ENCODE results near the gene BUD31.
"Not testable (repeated sequence)": the region's sequence is repeated elsewhere in the genome, so short reads cannot be mapped to it uniquely, and the experiment has no call there.

The BUD31 gene

DNA sequence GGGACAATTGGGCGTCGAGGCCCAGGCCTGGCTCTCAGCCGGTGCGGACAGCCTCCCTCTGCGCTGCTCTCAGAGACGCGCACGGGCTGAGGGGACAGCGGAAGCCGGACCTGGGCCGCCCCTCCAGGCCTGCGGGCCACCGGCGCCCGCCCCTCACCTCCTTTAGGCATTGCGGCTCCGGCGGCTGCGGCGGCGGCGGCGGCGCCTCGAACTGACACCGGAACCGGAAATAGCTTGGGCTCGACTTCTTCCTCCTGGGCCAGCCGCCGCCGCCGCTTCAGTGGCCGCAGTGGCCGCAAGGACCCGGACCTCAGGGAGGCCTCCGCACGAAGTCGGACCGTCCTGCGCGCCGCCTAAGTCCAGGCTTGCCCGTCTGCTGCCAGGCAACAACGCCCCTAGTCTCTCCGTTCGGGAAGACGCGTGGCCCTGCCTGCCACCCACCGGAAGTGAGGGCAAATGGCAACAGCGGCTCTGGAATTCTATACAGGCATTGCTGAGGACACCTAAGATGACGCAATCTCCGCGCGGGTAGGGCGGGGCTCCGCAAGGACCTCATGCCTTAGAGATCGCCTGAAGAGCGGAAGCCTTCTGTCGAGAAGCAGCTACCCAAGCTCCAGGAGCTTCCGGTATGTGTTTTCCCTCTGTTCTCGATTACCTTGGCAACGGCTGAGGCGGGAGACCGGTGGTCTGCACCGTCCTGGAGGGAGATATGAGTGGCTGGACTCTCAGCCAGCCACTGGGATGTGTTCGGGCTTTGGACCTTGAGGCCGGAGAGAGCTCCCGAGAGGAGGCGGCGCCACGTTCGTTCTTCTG is at the start of gene BUD31, which contains the start of gene PDAP1:
Gene BUD31, plus strand, starts transcription at position 591 of the 813 bp plus-strand sequence. CDS start 2,124 bp downstream, outside the sequence.
Gene PDAP1, minus strand, starts transcription at position 219 of the 813 bp plus-strand sequence. Its CDS starts 49 bp downstream, at position 170.
- DNase-seq = peak; percentile 95 to 97

DNA sequence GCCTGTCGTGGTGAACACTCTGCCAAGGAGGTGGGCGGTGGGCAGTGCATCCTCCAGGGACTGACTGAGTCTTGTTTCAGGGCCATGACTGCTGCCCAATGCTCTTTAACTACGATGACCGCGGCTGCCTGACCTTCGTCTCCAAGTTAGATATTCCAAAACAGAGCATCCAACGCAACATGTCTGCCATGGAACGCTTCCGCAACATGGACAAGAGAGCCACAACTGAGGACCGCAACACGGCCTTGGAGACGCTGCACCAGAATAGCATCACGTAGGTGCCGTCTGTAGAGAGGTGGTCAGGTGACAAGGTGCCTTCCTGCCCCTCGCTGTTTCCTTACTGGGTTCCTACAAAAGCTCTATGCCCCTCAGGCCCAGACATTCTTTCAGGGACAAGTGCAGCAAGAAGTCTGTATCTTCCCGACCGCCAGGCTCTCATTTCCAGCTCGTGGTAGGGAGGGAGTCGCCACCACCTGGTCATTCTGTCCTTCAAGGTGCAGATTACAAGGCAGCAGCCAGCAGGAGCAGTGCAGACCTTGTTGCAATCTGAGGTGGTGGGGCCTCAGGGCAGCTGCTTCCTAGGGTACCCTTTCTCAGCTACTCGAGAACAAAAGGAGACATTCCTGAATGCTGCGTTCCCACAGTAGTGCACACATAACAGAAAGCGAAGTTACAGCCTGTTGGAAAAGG is 49.2 kb upstream of the BUD31 start:
- DNase-seq = no peak

DNA sequence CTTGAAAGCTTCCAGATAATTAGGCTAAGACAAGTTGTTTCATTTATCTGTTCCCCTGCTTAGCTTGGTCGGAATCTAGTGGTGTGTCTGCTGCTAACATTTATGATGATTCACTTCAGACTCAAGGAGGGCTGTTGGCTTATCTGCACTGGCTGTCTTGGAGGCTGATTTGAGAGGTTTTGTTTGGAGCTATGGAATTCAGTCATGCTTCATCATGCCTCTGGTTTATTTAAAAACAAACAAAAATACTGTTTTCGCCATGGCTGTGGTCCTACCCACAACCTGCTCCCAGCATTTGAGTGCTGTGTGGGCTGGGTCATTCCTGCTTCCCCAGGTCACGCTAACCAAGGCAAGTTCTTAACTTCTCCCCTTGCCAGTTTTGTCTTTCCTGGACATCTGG is 46.0 kb upstream of the BUD31 start:
- DNase-seq = no peak

DNA sequence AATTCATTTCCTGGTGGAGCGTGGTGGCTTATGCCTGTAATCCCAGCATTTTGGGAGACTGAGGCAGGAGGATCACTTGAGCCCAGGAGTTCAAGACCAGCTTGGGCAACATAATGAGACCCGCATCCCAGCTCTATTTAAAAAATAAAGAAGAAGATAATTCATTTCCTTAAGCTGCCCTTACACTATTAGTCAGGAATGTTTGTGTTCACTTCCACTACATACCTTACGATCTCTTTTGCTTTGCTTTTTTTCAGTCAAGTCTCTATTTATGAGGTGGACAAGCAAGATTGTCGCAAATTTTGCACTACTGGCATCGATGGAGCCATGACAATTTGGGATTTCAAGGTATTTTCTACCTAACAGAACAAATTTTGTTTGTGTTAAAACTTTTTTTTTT is 45.5 kb upstream of the BUD31 start:
- no peak for DNase-seq

DNA sequence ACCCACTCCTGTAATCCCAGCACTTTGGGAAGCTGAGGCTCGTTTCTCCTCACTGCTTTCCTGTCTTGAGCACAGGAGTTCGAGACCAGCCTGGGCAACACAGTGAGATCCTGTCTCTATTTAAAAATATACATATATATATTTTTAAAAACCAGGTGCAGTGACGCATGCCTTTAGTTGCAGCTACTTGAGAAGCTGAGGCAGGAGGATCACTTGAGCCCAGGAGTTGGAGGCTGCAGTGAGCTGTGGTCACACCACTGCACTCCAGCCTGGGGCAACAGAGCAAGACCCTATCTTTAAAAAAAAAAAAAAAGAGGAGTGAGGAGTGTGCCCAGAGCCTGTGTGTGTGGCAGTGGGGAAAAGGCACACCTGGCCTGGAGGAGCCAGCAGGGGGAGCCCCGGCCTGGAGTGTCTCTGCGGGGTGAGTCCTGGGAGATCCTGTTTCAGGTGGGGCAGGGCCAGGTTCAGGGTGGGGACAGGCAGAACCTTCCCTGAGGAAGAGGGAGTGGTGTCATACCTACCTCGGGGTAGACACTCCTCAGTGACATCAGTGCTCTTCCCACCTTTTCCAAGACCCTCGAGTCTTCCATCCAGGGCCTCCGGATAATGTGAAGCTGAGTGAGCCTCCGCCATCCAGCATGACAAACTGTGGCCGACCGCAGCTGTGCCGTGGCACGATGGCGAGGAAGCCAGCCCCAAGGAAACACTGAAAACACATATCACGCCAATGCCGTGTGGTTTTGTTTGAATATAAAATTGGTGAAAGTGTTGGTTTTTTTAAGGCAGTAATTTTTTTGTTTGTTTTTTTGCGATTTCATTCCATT is 43.2 kb upstream of the BUD31 start:
- DNase-seq = no peak

DNA sequence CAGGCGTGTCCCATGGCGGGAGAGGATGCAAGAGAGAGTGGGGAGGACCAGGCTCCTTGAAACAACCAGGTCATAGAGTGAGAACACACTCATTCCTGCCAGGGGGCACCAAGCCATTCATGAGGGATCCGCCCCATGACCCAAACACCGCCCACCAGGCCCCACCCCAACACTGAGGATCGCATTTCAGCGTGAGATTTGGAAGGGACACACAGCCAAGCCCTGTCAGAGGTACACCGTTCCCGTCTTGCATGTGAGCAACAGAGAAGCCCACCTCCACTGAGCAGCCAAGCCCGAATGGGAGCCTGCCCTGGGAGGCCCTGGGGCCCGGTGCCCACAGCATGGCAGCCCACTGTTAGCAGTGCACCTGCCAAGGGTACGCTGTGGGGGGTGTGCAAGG is 42.1 kb upstream of the BUD31 start:
- no peak for DNase-seq

DNA sequence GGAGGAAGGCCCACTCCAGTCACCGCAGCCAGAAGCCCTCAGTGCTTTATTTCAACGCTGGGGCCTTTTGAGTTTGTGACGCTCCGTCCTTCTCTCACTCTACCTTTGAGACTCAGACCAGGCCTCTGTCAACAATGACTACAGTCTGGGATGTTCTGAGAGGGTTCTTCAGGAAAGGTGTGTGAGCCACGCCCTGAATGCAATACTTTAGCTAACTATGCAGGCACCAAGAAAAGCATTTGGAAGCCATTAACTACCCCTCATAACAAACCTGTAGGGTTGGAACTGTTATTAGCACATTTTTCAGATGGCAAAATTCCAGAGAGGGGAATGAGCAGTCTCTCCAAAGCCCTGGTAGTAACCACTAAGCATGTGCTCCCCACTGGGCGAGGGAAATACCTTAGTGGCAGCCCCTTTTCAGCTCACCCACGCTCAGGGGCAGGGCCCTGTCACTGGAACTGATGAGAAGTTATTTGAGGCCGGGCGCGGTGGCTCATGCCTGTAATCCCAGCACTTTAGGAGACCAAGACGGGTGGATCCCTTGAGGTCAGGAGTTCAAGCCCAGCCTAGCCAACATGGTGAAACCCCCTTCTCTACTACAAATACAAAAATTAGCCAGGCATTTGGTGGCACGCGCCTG is 39.9 kb upstream of the BUD31 start:
- no peak for DNase-seq

DNA sequence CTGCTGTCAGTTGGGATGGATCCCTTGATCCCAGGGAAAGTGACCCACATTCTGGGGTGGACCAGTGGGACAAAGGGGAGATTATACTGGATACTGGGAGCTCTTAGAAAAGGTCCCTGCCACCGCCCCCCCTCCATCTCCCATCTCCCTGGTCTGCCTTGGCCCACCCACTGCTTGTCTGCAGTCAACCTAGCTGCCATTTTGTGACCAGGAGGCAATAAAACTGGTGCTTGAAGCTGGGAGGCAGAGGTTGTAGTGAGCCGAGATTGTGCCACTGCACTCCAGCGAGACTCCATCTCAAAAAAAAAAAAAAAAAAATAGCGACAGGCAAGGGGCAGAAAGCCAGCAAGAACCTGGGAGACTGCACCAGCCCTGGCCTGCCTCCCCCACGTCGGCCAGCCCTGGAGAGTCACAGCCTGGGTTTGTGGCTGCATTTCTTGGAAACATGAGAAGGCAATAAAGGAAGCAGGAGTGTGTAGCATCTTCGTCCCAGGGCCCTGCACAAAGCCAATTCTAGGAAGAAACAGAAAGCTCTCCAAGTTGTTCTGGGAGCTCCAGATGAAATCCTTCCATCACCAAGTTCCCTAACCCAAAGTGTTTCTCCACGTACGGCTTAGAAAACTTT is 38.9 kb upstream of the BUD31 start:
- DNase-seq = no peak

DNA sequence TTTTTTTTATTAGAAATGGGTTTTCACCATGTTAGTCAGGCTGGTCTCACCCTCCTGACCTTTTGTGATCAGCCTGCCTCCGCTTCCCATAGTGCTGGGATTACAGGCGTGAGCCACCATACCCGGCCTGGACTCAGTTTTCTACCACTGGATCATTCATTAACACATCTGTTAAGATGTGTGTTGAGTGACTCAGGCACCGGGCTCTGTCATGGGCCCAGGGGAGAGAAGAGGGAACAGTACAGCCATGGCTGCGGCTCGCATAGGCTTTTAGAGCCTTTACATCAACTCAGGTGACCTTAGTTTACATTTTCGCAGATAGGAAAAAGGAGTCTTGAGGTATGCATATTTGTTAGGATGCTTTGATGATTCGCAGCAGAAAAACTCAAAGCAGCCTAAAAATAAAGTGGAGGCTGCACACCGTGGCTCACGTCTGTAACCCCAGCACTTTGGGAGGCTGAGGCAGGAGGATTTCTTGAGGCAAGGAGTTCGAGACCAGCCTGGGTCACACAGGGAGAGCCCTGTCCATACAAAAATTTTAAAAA is 37.3 kb upstream of the BUD31 start:
- no peak for DNase-seq

DNA sequence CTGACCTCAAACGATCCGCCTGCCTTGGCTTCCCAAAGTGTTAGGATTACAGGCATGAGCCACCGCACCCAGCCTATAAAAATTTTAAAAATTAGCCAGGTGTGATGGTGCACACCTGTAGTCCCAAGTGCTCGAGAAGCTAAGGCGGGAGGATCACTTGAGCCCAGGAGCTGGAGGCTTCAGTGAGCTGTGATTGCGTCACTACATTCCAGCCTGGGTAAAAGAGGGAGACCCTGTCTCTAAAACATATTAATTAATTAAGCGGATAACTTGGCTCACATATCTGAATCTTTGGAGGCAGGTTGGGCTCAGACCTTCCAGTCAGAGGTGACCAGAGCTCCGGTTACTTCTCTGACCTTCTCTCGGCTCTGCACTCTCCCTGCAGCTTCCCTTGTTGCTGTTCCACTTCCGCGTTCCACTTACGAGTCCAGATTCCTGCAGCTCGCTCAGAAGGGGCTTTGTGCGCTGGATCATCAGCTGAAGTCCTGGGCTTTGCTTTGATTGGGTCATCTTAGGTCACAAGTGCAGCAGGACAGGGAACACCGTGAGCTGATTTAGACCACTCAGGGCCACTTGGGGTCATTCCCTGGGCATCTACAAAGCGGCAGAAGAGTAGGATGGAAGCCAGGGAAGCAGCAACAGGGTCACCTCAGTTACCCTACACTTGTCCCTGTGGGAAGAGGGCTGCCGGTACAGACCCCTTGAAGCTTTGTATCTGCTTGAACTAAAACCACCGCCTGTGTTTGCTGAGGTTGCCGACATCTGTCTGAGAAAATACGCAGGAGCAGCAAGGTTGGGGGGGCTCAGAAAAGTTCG is 36.3 kb upstream of the BUD31 start:
- DNase-seq = no peak

DNA sequence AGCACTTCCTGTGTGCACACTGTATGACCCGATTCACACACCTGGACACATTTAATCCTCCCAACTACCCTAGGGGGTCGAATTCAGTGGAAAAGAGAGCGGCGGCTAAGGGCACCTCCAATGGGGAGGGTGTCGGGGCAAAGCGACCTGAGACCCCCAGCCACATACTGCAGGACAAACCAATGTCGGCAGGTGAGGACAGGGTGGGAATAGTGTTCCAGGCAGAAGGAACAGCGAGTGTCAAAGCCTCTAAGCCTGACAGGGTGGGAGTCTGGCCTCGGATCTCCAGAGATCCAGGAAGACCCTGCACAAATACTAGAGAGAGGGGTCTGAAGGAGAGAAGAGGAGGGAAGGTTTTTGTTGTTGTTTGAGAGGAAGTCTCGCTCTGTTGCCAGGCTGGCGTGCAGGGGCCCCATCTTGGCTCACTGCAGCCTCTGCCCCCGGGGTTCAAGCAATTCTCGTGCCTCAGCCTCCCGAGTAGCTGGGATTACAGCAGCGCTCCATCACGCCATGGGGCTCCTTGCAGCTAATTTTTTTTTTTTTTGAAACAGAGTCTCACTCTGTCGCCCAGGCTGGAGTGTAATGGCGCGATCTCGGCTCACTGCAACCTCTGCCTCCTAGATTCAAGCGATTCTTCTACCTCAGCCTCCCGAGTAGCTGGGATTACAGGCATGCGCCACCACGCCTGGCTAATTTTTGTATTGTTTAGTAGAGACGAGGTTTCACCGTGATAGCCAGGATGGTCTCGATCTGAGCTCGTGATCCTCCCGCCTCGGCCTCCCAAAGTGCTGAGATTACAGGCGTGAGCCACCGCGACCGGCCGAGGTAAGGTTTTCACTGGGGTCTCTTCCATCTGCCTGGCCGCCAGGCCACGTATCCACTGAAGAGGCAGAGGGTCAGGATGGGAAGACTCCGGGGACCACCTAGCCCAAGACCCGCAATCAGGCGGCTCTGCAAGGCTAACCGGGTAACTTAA is 35.4 kb upstream of the BUD31 start:
- DNase-seq = no peak

DNA sequence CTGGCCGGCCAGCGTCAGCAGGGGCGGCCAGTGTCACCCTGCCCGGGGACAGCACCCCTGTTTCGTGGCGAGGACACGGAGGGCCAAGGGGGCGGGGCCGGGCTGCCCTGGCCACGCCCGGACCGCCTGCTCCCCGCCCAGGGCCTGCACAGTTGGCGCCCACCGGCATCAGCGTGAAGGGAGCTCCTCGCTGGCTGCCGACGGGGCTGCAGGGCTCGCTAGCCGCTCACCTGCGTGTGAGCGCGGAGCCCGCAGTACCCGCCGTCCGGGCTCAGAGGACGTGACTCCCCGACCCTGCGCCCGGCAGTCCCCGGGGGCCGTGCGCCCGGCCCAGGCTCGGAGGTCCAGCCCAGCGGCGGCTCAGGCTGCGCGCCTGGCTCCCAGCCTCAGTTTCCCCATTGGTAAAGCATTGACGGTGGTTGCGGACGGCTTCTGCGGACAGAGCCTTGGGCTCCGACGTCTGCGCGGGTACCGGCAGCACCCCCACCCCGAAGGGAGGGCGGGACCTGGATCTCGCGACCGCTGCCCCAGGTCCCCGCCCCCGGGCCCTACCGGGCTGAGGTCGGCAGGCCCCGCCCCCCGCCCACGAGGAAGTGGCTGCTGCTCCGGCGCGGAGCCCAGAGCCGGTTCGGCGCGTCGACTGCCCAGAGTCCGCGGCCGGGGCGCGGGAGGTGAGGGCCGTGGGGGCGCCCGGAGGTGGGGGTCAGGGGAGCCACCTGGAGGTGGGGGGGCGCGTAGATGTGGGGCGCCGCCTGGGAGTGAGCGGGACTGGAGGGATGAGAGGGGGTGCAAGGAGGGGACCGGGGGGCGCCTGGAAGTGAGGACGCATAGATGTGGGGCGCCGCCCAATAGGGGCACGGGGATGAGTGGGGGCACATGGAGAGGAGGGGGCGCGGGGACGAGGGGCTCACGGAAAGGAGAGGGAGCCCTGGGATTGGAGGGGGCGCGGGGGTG is 34.4 kb upstream of the BUD31 start, which contains the start of gene ARPC1B:
Gene ARPC1B, plus strand, starts transcription at position 620 of the 954 bp plus-strand sequence. CDS start 10,985 bp downstream, outside the sequence.
- peak in 1 of 2 donors; percentile 34 for DNase-seq

DNA sequence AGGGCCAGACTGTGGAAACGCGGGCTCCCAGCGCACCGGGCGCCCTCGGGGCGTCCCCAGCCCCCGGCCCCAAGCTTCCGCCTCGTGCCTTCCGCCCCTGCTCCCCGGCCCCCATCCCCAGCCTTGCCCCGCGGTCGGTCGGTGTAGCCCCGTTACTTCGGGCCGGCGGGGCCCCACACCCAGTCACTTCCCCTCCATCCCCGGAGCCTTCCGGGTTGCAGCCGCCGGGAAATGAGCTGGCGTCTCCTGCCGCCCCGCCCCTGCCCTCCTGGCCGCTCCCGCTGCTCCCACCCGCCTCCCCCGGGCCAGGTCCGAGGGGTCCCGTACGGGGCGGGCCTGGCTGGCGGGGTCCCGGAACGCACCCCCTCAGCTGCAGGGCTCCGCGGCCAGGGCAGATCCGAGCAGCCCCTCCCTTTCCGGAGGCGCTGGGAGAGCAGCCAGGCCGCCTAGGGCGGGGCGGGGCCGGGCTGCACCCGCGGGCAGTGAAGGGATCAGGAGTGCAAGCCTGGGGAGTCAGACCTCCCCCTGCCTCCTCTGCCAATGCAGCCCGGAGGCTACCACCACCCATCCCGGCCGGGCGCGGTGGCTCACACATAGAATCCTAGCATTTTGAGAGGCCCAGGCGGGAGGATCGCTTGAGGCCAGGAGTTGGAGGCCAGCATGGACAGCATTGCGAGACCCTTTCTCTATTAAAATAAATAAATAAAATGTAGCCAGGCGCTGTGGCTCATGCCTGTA is 33.5 kb upstream of the BUD31 start:
- peak in 1 of 2 donors; percentile 55 for DNase-seq

DNA sequence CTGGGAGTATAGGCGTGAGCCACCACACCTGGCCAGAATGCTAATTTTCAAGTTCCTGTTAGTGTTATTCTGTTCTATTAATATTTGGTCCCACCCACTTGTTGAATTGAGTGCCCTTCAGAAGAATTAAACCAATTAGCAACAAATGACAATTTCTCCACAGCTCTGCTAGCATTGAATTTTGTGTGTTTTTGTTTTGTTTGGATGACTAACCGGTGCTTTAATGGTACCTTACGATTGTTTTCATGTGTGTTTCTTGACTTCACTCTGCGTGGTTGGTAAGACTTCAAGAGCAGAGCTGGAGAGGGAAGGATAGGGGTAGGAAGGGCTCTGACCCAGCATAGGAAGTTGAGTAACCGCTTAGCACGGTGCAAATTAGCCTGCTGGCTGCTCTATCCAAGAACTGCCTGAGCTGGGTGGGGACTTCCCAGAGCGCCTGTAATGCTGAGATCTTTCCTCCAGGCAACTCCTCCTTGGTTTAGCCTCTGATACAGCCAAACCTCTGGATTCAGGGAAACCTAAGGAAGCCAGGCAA is 29.7 kb upstream of the BUD31 start:
- peak in 1 of 2 donors; percentile 18 for DNase-seq

DNA sequence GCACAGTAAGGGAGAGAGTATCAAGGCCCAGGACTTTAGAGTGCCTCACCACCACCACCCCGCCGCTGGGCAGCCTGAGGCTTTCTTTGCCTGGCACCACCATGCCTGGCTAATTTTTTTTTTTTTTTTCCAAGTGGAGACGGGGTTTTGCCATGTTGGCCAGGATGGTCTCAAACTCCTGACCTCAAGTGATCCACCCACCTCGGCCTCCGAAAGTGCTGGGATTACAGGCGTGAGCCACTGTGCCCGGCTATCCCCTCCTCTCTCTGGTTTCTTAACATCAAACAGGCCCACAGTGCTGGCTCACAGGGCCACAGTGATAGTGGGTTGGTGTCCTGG is 29.1 kb upstream of the BUD31 start:
- DNase-seq = not testable (repeated sequence)

DNA sequence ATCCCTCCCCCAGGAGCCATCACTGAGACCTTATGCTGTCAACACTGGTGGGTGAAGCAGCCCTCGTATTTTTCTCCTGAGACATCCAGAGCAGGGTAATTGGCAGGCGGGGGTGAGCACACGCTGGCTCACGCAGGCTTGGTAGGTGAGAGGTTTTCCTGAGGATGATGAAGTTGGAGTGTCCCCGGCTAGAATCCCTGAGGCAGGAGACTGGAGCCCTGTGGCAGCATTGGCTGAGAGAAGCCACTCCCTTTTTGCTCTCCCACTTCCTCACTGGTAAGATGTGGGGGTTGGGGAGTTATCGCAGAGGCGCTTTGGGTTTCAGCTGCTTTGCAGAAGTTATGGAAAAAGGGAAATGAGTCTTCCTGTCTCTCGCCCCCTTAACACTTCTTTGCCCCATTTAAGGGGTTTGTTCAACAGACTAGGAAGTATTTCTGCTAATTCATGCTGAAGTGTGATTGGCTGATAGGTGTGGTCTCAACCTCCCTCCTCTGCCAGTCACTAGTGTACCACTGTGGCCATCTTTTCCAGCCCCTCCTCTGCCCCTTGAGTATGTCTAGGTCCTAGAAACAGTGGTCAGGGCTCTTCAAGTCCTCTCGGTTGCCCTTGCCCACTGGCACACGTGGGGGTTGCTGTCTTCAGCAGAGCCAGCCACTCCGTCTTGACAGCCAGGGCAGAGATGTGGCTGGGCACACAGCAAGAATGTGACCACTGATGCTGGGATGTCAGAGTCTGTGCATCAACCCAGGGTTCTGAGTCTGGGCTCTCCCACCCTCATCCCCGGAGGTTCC is 28.5 kb upstream of the BUD31 start:
- DNase-seq = peak; percentile 39 to 68
